ENCODE data around the gene FOXK2.
A peak's percentile ranks its signal among the peaks of the same experiment; 100 is the strongest.
"Not testable (repeated sequence)": the region's sequence is repeated elsewhere in the genome, so short reads cannot be mapped to it uniquely, and the experiment has no call there.

The FOXK2 gene

DNA sequence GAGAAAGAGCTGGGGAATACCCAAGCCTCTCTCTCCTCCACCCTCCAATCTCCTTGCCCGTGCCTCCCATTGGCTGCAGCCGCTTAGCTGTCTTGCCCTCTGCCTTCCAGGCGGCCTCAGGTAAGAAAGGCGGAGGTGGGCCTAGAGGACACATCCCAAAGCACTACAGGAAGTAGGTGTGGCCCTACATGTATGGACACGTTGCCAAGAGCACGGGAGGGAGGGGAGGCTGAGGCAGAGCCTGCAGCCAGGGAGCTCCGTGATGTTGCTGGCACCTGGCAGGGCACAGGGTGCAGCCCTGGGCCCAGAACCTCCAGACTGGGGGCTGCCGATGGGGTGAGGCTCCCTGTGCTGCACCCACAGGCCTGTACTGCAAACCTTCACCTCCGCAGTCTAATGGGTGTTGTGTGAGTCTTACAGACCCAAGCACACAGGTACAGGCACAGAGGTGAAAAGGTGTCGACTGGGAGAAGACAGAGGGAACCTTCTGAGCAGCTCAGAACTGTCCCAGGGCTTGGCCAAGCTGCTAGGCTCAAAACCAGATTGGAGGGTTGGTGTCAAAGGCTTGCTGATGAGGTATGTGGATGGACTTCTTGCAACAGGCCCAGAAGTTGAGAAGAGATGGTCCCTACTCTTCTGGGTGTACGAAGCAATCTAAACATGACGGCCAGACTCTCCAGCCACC is 23.5 kb upstream of the FOXK2 start:
- DNase-seq: no peak

DNA sequence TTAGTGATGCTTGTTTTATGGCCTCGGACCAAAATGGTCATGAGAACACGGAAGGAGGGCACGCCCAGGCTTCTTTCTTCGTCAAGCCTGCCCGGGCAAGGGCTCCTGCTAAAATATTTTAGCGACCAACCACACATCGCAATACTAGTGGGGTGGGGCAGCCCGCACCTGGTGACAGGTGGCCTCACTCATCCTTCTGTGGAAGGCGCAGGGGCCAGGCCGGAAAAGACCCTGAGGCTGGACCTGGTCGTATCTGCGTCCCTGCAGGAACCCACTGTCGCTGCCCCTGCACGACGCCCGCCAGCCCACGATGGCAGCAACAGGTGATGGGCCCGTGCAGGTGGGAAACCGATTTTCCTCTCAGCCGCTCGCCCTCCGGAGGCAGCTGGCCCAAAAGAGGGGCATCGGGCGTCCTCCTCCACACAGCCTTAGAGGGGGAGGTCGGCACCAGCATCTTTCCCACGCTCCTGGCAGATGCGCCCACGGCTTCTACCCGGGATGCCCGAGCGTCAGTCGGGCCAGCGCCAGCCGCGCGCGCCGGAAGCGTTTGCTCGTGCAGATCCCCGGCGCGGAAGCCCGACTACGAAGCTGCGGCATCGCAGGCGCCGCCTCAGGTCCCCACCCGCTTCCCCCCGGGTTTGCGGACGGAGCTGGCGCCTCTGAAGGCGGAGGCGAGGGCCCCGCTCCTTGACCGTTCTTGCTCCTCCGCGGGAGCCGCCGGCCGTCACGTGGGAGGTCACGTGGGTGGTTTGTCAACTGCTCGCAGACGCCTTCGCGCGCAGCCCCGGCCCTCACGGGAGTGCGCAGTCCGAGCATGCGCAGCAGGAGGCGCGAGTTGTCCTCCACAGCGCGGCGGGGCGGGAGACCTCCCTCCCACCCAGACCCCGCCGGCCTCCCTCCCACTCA is 22.8 kb upstream of the FOXK2 start:
- peak; percentile 98 for DNase-seq

DNA sequence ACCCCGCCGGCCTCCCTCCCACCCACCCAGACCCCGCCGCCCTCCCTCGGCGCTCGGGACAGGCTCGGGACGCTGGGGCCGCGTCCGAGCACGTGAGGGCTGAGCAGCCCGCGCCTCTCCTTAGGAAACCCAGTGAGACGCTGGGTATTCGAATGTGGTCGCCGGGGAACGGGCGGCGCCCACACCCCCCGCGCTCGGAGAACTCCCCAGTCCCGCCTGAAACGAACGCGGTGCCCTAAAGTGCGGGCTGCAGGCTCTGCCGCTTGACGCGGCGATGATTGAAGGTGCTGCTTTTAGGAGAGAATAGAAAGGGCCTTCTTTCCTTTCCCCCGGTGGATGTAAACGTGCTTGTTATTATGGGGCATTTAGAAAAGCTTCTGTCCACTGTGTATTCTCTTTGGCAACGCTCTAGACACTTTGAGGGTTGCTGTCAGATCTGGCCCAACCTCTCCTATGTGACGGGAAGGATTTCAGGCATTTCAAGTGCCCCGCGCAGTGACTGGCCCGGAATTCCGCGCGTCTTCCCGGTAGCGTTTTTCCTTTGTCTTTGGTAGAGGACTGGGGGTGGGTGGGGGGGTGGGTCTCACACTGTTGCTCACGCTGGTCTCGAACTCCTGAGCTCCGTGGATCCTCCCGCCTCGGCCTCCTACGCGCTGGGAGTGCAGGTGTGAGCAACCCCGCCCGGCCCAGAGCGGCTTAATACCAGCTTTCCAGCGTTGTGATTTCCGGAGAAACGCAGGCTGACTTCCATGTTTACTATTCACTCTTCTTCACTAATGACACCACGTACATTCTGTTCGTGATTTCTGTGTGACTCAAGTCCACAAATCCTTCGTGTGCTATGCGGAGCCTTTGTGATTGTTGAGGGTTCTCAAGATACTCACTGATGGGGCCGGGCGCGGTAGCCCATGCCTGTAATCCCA is 21.8 kb upstream of the FOXK2 start:
- DNase-seq: peak; percentile 73

DNA sequence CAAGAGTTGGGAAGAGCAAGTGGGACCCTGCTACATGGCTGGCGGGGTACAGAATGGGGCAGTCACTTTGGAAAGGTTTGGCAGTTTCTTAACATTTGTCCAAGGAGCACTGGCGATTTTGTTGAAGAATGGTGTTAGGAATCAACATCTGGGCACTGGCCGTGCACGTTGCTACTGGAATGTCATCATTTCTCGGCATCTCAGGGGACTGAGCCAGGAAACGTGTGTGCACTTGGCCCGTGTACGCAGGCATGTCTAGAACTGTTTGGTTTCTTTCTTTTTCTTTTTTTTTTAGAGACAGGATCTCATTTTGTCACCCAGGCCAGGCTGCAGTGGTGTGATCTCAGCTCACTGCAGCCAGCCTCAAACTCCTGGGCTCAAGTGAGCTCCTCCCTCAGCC is 17.3 kb upstream of the FOXK2 start:
- DNase-seq: no peak

DNA sequence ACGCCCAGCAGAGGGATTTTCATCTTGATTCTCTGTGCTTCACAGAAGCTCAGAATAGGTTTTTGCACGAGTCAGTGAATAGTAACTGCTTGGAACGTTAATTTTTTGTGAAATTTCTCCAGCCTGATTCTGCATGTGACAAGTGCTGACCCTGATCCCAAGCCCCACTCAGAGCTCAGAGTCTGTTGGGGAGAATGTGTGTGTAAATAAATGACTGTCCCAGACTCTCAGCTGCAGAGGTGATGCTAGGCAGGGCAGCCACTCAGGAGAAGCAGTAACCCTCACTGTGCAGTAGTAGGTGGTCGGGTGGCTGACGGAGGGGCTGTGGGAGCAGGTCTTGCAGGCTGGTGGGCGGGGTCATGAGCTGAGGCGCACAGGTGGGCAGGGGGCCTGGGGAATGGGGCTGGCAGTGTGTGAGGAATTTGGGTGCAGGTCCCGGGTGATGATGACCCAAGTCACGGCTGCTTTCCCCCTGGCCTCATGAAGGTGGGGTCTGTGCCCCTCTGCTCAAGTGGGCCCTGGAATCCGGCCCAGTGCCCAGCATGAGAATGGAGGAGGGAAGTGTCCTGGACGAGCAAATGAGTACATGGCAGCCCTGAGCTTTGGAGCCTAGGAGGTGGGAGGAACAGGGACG is 16.3 kb upstream of the FOXK2 start:
- DNase-seq: no peak

DNA sequence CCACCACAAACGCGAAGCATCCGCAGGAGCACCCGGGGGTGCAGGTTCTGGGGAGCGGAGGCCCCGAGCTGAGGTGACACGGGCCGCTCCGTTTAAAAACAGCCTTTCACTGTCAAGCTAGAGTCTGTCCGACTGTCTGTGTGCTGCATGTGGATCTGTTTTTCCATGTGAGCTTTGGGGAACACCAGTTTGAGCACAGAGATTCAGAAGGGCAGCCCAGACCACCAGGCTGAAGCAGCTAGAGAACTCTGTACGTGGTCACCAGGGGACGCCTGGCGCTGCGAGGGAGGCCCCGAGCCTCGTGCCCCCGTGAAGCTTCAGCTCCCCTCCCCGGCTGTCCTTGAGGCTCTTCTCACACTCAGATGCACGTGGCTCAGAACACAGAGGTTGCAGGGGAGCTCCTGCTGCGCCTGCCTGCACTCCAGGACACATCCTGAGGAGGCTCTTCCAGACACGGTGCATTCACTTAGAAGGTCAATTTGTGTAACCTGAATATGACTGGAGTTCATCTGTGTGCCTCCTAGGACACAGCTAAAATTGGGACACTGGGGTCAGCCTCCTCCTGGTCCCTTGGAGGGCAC is 15.7 kb upstream of the FOXK2 start:
- no peak for DNase-seq

DNA sequence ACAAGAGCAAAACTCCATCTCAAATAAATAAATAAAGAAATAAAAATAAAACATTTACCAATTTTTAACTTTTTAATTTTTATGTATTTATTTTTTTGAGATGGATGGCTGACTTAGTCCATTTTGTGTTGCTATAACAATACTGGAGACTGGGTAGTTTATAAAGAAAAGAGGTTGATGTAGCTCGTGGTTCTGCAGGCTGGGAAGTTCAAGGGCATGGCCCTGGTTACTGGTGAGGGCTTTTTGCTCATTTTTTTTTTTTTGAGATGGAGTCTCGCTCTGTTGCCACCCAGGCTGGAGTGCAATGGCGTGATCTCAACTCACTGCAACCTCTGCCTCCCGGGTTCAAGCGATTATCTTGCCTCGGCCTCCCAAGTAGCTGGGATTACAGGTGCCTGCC is 14.2 kb upstream of the FOXK2 start:
- no peak for DNase-seq

DNA sequence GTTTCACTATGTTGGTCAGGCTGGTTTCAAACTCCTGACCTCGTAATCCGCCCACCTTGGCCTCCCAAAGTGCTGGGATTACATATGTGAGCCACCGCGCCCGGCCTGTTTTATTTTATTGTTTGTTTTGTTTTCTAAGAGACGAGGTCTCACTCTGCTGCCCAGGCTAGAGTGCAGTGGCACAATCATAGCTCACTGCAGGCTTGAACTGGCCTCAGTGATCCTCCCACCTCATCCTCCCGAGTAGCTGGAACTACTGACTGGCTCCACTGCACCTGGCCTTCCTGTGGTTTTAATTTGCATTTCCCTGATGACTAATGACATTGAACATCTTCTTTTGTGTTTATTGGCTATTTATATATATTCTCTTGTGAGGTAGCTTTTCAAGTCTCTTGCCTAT is 13.1 kb upstream of the FOXK2 start:
- DNase-seq: not testable (repeated sequence)

DNA sequence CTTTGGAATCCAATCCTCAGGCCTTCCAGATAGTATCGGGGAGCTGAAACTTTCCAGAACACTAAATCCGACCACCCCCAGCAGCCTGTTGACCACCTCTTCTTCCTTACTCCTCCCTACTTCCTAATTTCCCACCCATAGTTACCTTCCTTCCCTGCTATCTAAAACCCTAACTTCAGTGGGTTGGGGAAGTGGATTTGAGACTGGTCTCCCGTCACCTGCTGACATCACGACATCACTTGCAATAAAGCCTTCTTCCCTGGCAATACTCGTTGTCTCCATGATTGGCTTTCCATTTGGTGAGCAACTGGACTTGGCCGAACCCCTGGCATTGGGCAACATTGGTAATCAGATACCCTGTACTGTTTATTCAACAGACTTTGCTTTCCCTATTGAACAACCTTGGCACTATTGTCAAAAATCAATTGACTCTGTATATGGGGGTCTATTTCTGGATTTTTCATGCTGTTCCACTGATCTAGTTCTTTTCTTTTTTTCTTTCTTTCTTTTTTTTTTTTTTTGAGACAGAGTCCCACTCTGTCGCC is 11.8 kb upstream of the FOXK2 start:
- no peak for DNase-seq

DNA sequence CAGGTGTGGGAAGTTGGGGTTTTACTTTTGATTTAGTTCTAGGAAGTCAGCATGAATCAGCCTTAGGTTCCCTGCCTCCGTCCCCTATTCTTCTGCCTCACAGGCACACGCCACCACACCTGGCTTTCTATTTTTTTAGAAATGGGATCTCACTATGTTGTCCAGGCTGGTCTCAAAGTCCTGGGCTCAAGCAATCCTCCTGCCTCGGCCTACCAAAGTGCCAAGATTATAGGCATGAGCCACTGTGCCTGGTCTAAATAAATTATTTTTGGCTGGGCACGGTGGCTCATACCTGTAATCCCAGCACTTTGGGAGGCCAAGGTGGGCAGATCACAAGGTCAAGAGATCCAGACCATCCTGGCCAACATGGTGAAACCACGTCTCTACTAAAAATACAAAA is 7.9 kb upstream of the FOXK2 start:
- not testable (repeated sequence) for DNase-seq

DNA sequence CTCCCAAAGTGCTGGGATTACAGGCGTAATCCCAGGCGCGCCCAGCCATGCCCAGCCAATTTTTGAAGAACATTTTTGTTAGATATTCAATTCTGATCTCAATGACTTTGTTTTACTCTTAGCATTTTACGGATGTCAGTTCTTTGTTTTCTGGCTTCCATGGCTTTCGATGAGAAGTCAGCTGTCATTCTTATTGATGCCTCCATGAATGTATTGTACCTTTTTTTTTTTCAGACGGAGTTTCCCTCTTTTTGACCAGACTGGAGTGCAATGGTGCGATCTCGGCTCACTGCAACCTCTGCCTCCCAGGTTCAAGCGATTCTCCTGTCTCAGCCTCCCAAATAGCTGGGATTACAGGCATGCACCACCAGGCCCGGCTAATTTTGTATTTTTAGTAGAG is 5.7 kb upstream of the FOXK2 start:
- DNase-seq: not testable (repeated sequence)

DNA sequence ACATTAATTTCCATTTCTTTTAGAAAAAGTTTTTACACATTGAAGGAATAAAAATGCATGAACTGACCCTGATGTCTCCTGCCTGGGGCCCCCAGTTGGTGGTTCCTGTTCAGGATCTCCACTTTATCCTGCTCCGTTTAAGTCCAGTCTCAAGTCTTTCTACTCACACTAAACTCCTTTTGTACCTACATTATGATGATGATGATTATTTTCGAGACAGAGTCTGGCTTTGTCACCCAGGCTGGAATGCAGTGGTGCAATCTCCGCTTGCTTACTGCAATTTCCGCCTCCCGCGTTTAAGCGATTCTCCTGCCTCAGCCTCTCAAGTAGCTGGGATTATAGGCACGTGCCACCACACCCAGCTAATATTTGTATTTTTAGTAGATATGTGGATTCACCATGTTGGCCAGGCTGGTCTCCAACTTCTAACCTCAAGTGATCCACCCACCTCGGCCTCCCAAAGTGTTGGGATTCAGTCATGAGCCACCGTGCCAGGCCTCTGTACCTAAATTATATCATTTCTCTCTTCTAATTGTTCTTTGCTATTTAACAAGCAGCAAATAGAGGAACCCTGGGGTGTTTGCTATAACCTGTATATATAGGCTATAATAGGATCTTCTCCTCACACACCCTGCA is 2.2 kb upstream of the FOXK2 start:
- DNase-seq: no peak

DNA sequence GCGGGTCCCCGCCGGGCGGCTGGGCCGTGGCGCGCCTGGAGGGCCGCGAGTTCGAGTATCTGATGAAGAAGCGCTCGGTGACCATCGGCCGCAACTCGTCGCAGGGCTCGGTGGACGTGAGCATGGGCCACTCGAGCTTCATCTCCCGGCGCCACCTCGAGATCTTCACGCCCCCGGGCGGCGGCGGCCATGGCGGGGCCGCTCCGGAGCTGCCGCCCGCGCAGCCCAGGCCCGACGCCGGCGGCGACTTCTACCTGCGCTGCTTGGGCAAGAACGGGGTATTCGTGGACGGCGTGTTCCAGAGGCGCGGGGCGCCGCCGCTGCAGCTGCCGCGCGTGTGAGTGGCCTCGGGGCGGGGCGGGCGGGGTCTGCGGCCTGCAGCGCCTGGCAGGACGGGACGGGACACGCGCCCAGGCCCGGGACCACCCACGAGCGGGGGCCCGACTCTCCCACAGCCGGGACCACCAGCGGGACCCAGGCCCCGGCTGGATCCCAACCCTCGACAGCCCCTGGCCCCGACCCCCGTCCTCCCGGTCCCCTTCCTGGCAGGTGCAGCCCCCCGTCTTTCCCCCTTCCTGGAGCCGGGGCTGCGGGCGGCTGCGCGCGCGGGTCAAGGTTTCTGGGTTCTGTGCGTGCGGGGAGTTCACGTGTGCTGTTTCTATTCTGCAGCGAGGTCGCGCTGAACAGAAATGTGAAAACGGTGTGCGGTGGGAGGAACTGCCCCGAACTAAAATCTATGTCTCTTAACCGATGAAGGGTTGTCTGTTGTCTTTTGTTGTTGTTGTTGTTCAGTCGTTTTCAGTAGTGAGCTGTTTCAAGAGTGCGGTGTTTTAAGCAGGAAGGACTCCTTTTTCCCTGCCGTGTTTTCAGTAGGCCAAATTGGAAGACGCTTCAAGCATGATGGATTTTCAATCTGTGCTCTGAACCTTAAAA is 705 bp downstream of the FOXK2 start:
- peak; percentile 51 for DNase-seq

DNA sequence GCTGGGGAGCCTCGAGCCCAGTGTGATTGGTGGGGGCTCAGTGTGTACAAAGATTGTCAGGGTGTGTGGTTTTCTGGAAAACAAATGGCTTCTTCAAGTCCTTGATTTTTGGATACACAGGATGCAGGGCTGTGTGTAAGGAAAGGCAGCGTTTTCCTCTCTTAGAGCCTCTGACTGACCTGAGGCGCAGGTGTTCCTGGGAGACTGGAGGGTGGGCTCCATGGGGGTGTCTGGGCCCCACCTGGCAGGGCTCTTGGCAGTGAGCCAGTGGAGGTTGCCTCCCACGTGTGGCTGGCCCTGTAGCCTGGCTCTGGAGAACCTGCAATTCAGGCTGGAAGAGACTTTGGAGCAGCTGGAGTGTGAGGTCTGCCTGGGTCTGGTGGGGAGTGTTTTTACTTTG is 5.0 kb downstream of the FOXK2 start:
- DNase-seq: no peak

DNA sequence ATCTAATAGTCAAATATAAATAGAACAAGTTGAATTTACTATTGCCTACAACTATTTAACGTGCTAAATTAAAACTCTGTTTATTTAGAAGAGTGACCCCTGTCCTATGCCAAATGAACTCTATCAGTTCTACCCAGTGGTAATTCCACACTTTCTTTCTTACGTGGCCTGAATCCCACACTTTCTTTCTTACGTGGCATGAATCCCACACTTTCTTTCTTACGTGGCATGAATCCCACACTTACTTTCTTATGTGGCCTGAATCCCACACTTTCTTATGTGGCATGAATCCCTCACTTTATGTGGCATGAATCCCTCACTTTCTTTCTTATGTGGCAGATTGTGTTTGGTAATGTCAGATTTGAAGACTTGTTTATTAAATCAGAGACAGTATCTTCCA is 6.2 kb downstream of the FOXK2 start:
- DNase-seq: no peak

DNA sequence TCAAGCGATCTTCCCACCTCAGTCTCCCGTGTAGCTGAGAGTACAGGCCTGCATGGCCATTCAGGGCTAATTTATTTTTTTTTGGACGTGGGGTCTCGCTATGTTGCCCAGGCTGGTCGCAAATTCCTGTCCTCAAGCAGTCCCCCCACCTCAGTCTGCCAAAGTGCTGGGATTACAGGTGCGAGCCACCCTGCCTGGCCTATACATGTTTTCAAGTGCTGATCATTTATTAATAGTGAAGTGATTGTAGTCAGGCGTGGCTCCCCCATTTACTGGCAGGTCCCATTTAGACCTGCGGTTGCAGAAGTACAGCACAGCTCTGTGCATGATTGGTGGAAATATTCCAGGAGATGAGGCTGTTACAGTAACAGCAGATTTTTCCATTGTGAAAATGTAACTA is 8.4 kb downstream of the FOXK2 start:
- DNase-seq: no peak

DNA sequence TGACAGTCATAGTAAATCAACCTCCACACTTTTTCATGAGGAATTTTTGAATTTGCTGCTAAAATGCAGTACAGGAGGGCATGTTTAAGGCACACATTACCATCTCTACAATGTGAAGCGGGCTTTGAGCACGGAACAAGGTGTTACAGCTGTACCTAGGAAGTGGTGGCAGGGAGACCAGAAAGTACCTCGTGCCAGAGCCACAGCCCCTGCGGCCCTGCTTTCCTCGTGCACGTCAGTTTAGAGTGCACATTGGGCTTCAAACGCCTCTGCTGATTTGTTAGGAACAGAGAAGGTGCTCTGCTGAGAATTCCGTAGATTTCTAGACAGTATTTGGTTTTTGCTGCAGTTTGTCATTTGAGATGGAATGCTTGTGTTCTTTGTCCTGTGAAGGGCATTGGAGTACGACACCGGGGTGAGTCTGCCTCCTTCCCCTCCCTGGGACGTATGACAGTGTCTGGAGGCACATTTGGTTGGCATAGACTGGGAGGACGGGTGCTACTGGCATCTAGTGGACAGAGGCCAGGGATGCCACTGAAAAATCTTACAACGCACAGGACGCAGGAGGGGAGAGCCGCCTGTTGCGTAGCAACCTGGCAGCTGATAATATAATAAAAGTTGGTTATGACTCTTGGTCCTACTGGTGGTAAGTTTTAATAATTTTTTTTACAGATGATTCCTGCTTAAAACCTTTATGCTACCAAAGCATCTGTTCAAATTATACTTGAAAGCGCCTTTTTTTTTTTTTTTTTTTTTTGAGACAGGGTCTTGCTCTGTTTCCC is 9.1 kb downstream of the FOXK2 start:
- DNase-seq: peak; percentile 85

DNA sequence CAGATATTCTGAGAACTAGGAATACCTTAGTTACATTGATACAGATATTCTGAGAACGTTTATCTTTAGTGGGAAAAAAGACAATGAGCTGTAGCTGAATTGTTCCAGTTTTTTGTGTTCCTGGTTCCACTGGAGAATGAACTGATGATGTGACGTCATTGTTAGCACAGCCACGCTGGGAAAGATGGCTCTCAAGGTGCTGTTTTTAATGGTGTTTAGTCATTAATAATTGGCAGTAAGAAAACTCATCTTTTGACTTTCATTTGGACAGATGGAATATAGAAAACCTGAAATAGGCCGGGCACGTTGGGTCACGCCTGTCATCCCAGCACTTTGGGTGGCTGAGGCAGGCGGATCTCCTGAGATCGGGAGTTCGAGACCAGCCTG is 10.4 kb downstream of the FOXK2 start:
- DNase-seq: no peak

DNA sequence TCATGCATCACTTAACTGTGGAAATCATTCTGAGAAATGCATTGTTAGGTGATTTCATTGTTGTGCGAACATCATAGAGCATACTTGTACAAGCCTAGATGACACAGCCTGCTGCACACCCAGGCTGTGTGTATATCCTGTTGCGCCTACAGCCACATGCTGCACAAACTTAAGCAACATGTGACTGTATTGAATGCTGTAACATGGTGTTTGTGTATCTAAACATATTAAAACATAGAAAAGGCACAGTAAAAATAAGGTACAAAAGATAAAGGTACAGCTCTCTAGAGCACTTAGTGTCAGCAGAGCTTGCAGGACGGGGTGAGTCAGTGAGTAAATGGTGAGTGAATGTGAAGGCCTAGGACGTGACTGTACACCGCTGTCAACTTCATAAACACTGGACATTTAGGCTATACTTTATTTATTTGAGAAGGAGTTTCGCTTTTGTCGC is 11.9 kb downstream of the FOXK2 start:
- DNase-seq: no peak

DNA sequence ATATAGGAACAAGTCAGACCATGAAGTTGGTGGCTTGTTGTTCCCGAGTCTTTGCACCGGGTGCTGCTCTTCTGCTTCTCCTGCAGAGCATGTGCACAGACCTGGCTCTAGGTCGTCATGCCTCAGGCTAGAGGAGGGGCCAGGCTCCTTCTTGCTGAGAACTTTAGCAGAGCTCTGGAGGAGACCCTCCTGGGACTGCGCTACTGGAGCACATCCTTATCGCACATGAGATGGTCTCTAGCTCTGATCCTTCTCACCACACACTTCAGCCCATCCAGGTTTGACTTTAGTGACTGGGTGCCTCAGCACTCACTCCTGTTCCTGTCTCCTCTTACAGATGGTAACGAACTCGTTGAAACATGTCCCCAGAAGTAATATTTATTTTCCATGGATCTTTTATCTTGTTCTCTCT is 14.9 kb downstream of the FOXK2 start:
- DNase-seq: no peak

Measured in hematopoietic multipotent progenitor cell treated with erythropoietin and hydrocortisone succinate and interleukin-3 and kit ligand, for 4 days (in vitro differentiated cells).